HG02981 (cell line): Measurements from ENCODE around the gene SLC7A8.

Experiments used
- ATAC-seq: cut with Tn5 transposase; IDR thresholded peaks from one replicate; pipeline ENCODE4 v1.9.1; 2021; ENCODE audit warnings: mild to moderate bottlenecking, moderate library complexity; ENCODE audit not compliant: unreplicated experiment

SLC7A8 gene

GRCh38 chr14:23132970-23133369, 50.5 kb downstream of the SLC7A8 start:
- ATAC-seq = no peak

DNA sequence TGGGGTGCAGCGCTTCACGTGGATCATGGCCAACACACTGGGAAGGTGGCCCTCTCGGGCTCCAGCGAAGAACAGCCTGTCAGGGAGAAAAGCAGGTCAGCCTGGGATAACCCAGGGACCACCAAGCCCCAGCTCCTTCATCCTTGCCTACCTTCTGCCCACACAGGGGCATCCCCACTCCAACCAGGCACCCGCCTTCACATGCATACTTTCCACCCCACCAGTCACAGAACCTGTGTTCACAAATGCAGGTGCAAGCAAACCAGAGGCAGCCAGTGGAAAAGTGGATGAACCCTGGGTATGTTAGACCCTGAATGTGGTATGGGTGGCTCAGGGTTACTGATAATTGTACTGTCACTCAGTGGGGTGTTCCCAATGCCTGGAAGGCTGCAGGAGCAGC, 52.0 kb downstream of the SLC7A8 start:
- ATAC-seq = no peak

- no peak for ATAC-seq
Observed at GRCh38 chr14:23130871-23131270, 52.6 kb downstream of the SLC7A8 start.

GRCh38 chr14:23129759-23130316, 53.6 kb downstream of the SLC7A8 start:
- no peak for ATAC-seq

DNA sequence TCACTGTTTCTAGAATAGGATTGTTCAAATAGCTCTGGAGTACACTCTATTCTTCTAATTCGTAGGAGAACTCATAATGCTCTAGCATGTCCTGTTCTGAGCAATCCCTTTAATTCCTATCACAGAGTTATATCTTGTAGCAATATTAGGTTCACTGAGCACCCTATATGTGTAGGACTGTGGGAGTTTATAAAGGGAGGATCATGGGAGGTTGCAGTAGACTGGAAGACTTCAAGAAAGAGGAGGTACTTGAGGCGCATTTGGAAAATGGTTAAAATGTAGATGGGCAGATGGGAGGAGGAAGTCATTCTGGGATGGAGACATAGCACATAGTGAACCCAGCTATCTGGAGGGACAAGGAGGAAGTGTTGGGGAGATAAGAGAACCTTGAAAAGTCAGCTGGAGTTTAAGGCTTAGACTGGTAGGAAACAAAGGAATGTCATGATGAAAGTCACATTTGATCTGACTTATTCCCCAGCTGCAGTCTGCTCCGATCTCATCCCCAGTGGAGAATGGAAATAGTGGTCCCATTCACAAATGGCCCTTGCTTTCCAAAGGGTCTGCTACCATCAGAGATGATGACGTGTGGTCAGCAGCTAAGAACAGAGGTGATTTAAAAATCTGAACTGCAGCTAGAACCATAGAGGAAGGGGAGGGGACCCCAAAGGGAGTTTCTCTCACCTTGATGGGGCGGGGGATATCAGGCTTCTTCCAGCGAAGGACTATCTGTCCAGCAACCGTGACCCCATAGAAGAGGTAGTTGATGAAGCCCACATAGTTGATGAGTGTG, 54.3 kb downstream of the SLC7A8 start:
- ATAC-seq = no peak

DNA sequence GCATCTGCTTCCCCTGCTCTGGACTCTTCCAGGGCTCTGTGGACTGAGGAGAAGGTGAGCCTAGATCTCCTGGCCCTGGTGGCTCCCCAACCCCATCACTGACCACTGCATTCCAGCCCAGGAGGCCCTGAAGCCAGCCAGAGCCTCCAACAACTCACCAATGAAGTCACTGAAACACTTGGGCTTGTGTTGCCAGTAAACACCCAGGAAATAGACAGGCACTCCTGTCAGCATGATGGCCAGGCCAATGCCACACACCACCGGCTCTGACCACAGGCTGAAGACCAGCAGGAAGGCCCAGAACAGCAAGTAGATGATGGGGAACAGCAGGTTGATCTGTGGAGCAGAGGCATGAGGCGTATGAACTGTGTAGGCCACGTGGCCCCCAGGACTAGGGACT, 55.6 kb downstream of the SLC7A8 start:
- no peak for ATAC-seq

DNA sequence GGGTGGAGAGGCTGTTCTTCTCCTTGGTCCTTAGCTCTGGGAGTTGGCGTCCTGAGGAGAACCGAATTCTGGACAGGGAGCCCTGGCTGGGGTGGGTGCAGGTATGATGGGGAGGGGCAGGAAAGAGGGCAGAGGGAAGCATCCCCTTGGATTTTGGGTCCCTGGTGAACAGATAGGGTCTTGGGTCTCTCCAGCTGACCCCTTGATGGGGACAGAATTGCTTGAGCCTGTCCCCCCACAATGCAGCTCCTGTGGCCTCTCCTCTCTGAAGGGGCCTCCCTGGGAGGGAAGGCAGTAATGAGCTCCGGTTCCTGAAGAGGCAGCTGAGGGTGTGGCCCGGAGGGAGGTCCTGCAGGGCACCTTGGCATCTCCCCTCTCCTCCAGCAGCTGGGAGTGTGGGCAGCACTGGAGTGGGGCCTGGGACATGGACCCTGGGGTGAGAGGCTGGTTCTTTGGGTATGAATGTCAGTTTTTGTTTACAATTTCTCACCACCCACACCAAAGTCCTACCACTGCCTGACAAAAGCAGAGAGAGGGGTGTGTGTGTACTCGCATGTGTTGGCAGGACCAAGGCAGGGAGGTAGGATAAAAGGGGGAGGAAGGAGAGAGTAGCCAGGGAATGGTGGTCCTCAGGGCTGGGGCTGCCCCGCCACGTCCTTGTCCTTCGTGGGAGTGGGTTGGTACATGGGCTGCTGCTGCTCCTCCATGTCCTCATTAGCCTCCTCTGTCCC, 56.7 kb downstream of the SLC7A8 start:
- no peak for ATAC-seq

- ATAC-seq = no peak
Observed at GRCh38 chr14:23125933-23126524, 57.4 kb downstream of the SLC7A8 start.

DNA sequence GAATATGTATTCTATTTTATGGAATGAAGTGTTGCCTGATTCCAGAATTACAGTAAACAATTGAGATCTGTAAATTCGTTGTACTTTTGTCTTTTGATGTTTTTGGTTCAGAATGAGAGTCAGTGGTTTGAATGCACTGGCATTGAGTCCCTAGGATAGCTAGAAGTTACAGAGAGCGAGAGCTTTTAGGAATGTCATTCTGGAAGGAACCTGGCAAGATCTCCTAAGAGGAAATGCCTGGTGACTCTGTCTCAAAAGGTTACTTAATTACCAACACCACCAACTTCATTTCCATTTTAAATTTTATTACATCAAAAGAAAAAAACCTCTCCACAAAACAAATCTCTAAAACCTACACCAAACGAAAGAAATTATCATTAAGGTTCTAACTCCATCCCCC, 58.4 kb downstream of the SLC7A8 start:
- no peak for ATAC-seq

DNA sequence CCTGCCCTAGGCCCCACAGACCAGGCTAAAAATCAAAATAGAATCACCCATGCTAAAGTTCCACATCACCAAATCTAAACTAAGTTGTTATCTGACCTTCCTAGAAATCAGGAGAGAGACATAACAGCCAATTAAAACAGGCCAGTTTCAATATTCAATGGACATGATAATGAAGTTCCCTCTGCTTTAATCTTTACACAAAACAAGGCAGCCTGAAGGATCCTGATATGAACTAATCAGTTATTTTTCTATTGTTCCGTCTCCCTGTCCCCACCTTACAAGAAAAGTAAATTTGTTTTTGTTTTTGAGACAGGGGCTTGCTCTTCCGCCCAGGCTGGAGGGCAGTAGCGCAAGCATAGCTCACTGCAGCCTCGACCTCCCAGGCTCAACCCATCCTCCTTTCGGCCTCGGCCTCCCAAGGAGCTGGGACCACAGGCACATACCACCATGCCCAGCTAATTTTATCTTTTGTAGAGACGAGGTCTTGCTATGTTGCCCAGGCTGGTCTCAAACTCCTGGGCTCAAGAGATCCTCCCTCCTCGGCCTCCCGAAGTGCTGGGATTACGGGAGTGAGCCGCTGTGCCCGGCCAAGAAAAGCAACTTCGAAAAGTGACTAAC, 59.0 kb downstream of the SLC7A8 start:
- no peak for ATAC-seq

DNA sequence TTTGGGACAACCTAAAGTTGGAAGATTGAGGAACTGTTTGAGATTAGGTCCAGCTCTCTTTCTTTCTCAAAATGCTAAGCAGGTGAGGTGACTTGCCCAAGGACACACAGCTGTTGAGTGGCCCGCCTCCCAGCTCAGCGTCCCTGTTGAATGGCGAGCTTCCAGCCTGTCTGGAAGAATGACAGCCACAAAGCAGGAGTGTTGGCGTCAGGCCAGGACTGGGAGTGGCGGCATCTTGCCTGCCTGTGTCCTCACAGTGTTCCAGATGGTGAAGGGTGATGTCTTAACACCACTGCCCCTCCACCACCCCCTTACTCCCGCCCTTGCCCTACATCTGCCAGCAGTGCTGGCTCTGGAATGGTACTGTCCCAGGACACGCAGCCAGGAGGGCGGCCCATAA, 60.0 kb downstream of the SLC7A8 start:
- ATAC-seq = no peak

DNA sequence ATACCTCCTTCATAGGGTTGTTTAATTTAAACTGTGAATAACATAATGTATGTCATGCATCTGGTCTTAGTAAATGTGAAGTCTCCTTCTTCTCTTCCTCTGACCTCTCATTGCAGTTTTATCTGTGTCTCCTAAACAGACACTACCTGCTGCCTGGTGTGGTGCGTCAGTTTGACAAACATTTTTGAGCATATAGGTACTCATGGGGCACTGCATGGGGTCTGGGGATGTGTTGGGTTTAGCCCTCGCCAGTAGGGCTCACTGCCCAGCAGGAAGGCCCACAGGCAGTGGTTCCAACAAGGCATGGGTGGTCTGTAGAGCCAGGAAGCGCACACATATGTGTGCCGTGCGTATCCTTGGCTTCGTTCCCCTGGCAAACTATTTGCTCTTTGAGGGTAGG, 61.4 kb downstream of the SLC7A8 start:
- ATAC-seq = no peak

- no peak for ATAC-seq
Observed at GRCh38 chr14:23121361-23121771, 62.1 kb downstream of the SLC7A8 start.

- no peak for ATAC-seq
Observed at GRCh38 chr14:23120541-23121251, 62.8 kb downstream of the SLC7A8 start.

DNA sequence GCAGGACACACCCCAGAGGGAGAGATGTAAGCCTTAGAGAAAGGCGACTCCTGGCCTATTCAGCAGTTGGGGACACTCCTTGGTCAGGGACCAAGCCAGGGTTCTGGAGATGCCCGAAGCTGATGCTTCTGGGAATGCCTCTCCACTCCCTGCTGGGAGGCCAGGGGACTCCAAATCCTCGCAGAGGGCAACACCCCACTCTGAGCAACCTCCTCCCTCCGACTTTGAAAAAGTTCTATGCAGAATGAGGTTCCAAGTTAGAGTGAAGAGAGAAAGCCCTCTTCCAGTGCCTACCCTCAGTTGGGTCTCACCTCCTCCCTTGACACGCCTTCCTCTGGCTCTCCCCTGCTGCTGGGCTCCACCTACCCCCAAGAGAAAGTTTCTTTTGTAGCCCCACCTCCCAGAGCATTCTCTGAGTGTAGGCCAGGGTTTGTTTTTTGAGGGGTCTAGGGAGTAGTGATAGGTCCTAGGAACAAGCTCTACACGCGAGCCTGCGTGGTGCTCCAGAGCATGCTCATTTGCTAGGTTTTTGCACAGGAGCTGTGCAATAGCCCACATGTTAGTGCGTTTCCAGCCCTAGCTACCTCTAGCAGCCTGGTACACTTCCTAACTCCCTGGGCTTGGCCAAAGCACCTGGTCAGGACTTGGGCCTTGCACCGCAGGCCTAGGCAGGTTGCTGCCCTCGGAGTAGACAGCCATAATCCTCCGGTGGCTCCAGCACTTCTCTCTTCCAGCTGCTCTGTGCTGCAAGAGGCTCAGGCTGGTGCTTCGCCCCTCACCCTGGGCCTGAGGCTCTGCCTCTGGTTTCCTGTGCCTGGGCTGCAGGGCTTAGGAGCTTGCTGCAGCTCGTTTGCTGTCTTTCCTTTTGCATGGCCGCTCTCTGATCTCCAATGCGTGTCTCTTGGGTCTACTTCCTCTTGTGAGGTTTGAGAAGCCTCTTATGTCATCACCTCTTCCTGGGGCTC, 63.8 kb downstream of the SLC7A8 start:
- no peak for ATAC-seq

DNA sequence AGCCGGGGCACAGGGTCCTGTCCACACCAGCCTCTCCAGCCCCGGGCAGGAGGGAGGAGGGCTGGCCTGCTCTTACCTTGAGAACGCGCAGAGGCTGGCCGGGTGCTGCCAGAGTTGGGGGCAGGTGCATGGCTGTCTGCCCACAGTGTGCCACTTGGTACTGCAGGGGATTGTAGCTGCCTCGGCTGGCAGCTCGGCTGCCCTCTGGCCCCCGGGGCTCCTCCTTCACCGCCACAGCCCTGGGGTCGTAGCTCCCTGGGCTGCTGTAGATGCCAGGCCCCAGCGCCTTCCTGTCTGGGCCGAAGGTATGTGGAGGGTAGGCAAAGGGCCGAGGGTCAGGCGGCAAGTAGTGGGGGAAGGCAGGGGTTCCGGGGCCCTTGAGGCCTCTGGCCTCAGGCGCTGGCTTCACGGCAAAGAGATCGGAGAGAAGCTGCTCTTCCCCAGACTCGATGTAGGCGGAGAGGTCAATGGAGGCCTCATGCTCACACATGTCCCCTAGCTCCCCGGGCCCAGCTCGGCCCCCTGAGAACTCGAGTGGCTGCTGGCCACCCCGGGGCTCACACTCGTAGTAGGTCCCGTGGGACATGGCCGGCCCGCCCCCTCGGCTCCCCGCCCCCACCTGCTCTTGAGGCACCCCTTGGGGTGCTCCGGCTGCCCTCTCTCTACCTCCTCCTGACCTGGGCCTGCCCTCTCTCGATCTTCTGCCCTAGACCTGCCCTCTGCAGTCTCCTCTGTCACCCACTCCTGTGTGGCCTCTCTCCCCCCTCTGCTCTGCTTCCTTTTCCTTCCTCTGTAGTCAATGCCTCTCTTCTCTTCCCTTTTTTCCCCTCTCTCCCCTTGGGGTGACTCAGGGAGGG, 64.7 kb downstream of the SLC7A8 start, which contains the start of gene CEBPE:
Gene CEBPE (minus strand): TSS at position 750 of the 857 bp plus-strand sequence. CDS start 164 bp downstream, at position 586.
- no peak for ATAC-seq

GRCh38 chr14:23117371-23118020, 66.0 kb downstream of the SLC7A8 start:
- ATAC-seq = no peak

- ATAC-seq = no peak
Observed at GRCh38 chr14:23115918-23116317, 67.5 kb downstream of the SLC7A8 start.
